ENCODE measurements around the gene FCHSD2. TPM values are rescaled to one million over a fixed set of nuclear protein-coding genes. Genes with fewer than 3 reads are reported as not detected.
"Not testable (repeated sequence)": the region's sequence is repeated elsewhere in the genome, so short reads cannot be mapped to it uniquely, and the experiment has no call there.

FCHSD2 gene
- total RNA-seq, 6 donors from 2014 or later, result 22.5 to 55.6 (median 42.7) TPM

DNA sequence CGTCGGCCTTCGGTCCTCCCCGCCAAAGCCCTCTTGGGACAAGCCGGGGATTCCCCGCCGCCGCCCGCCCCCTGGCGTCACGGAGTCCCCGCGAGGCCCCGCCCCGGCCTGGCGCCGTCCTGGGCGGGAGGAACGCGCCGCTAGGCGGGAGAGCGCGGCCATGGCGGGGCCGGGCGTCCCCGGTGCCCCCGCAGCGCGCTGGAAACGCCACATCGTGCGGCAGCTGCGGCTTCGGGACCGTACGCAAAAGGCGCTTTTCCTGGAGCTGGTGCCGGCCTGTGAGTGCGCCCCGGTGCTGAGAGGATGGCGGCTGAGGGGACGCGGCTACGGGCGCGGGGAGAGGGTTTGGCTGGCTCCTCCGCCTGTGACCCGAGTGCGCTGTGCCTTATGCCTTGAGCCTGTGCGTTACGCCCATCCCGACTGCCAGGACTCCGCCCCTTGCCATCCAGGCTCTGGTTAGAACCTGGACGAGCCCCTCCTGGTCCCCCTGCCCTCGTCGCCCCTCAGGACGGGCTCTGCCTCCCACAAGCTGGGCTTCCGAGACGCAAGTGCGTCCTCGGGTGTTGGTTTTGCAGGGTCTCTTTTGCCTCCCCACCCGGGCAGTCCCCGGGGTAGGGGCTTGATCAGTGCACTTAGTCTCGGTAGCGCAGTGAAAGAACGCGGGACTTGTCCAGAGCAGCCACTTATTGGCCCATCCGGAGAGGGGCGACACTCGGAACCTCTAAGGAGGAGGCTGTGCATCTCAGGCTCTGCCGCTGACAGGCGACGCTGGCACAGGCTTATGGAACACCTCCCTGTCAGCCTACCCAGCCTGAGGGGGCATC lies 327.6 kb downstream of the FCHSD2 start, which contains the start of gene ATG16L2:
Gene ATG16L2, plus strand, starts transcription at position 126 of the 824 bp plus-strand sequence. Its CDS starts 35 bp downstream, at position 161.
- TF ChIP-seq POLR2AphosphoS5 (IDR thresholded peaks at IDR 0.05), result peak; percentile 72 to 81
- TF ChIP-seq CTCF (IDR thresholded peaks at IDR 0.05), result peak; percentile 27 to 83 (median 68)
- TF ChIP-seq POLR2A (IDR thresholded peaks at IDR 0.05), result peak in 3 of 4 donors; percentile 74 to 96 (median 86)
- no peak for TF ChIP-seq EP300 (IDR thresholded peaks at IDR 0.05)
- Histone ChIP-seq H3K4me1 (peaks cover 30 to 61% (median 48%) of the 10 kb centered on the region in 4 donors), H3K4me3 (peak within 1 kb of the TSS; percentile 74 to 88 (median 82)), H3K27ac (peak within 1 kb of the TSS; percentile 96 to 98 (median 97)), H3K27me3 (no peaks in the 10 kb centered on the region), H3K9me3 (no peaks in the 10 kb centered on the region), H3K36me3 (peaks cover 5 to 27% (median 17%) of the 10 kb centered on the region in 4 donors)
- 0 to 1% methylated on average over 11 to 33 of the region's 75 CpGs for WGBS, 2 donors
- peak; percentile 94 to 97 for ATAC-seq (ENCODE audit: low FRiP score in 2 of 2)
- peak; percentile 87 to 99 for DNase-seq

DNA sequence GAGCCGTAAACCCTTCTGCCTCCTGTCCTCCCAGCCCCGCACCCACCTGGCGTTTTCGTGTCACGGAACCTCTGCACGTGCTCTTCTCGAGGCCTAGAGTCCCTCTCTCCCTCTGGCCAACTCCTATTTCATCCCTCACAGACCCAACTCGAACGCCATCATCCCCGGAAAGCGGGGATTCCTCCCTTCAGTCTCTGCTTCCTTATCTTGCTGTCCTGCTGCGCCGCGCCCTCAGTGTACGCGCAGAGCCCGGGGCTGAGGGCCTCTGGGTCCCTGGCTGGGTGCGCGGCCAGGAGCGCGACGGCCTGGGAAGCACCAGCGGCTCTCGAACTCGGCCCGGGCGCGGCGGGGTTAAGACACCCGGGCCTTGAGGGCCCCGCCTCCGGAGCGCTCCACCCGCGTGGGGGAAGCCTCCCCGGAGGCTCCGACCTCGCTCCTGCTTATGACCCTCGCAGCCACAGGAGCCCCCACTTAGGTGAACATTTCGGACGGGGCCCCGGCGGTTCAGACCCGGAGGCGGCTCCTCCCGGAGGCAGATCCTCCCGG lies 328.3 kb downstream of the FCHSD2 start:
- ATAC-seq (ENCODE audit: low FRiP score in 2 of 2) (peak; percentile 90 to 91), DNase-seq (peak; percentile 88 to 97)
- H3K27me3 ChIP-seq, result no peaks in the 10 kb centered on the region
- peak overlapping the region; percentile 96 to 98 (median 97) for H3K27ac ChIP-seq
- peaks cover 30 to 62% (median 54%) of the 10 kb centered on the region in 4 donors for H3K4me1 ChIP-seq
- H3K36me3 ChIP-seq, result peaks cover 0 to 24% (median 12%) of the 10 kb centered on the region in 4 donors
- 0 to 1% methylated on average over 30 to 35 of the region's 47 CpGs for WGBS, 2 donors
- TF ChIP-seq POLR2A (IDR thresholded peaks at IDR 0.05) (peak in 1 of 4 donors; percentile 10), EP300 (IDR thresholded peaks at IDR 0.05) (peak in 1 of 4 donors; percentile 3), CTCF (IDR thresholded peaks at IDR 0.05) (no peak), POLR2AphosphoS5 (IDR thresholded peaks at IDR 0.05) (peak; percentile 31 to 60)
- peak overlapping the region; percentile 74 to 88 (median 82) for H3K4me3 ChIP-seq
- H3K9me3 ChIP-seq, result no peaks in the 10 kb centered on the region

DNA sequence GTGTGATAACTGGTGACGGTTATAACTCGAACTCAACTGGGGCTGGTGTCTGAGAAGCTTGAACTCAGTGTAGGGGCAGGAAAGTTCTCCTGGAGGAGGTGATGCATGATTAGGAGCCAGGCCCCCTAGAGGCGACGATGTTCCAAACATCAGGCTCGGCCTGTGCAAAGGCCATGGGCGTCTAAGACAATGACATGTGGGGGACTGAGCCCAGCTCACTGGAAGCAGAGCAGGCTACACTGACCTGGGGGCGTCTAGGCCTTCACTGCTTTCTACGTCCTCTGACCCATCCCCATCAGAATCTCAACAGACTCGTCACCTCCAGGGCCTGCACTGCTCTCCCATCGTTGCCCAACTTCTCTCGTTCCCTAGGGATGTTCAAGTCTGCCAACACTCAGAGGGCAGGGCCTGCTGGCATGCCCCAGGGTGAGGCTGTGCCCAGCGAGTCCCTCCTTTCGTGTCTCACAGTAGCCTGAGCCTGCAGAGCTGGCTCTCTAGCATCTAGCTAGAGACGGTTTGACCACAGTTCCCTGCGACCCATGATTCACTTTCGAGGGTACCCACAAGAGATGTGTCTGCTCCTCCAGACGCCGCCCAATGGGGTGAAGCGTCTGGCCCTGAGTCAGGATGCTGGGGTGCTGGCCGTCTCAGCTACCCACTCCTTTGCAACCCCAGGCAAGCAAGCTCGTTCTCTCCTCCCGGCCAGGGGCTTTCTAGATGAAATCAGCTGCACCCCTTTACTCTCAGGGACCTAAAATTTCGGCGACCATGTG lies 329.0 kb downstream of the FCHSD2 start:
- Histone ChIP-seq H3K27me3 (no peaks in the 10 kb centered on the region), H3K4me1 (peaks cover 30 to 68% (median 56%) of the 10 kb centered on the region in 4 donors), H3K36me3 (peaks cover 0 to 17% (median 8%) of the 10 kb centered on the region in 4 donors), H3K4me3 (peak overlapping the region; percentile 74 to 88 (median 82)), H3K9me3 (no peaks in the 10 kb centered on the region), H3K27ac (peak overlapping the region; percentile 96 to 98 (median 97))
- DNase-seq, result peak in 1 of 2 donors; percentile 75
- 8 to 21% methylated on average over 6 to 22 of the region's 24 CpGs for WGBS, 2 donors
- ATAC-seq (ENCODE audit: low FRiP score in 2 of 2), result peak; percentile 2 to 38
- TF ChIP-seq CTCF (IDR thresholded peaks at IDR 0.05), result peak in 5 of 6 experiments; percentile 44 to 71 (median 62)
- peak in 1 of 2 donors; percentile 28 for TF ChIP-seq POLR2AphosphoS5 (IDR thresholded peaks at IDR 0.05)
- TF ChIP-seq EP300 (IDR thresholded peaks at IDR 0.05), result no peak
- peak in 1 of 4 donors; percentile 43 for TF ChIP-seq POLR2A (IDR thresholded peaks at IDR 0.05)

GRCh38 chr11:72812604-72812966 lies 329.5 kb downstream of the FCHSD2 start:
- peak overlapping the region; percentile 96 to 98 (median 97) for H3K27ac ChIP-seq
- DNase-seq (no peak), ATAC-seq (ENCODE audit: low FRiP score in 2 of 2) (no peak)
- H3K27me3 ChIP-seq, result no peaks in the 10 kb centered on the region
- H3K9me3 ChIP-seq, result no peaks in the 10 kb centered on the region
- H3K36me3 ChIP-seq, result peaks cover 0 to 12% (median 3%) of the 10 kb centered on the region in 4 donors
- H3K4me3 ChIP-seq, result peak overlapping the region in 3 of 4 donors; percentile 74 to 88 (median 79)
- H3K4me1 ChIP-seq, result peaks cover 30 to 71% (median 57%) of the 10 kb centered on the region in 4 donors
- WGBS, 2 donors, result 32 to 37% methylated on average over 3 to 4 of the region's 4 CpGs
- TF ChIP-seq CTCF (IDR thresholded peaks at IDR 0.05) (no peak), EP300 (IDR thresholded peaks at IDR 0.05) (no peak), POLR2A (IDR thresholded peaks at IDR 0.05) (no peak), POLR2AphosphoS5 (IDR thresholded peaks at IDR 0.05) (no peak)

- WGBS, 2 donors, result 90 to 93% methylated on average over 10 of the region's 10 CpGs
- DNase-seq, result not testable (repeated sequence)
- peaks cover 30 to 70% (median 62%) of the 10 kb centered on the region in 4 donors for H3K4me1 ChIP-seq
These were observed 330.4 kb downstream of the FCHSD2 start for GRCh38 chr11:72811686-72812085.

More at GRCh38 chr11:72811686-72812085, 330.4 kb downstream of the FCHSD2 start:
- not testable (repeated sequence) for H3K27me3 ChIP-seq; H3K36me3 ChIP-seq; H3K9me3 ChIP-seq; ATAC-seq (ENCODE audit: low FRiP score in 2 of 2)
- peak overlapping the region in 2 of 4 donors; percentile 97 to 98 for H3K27ac ChIP-seq
- H3K4me3 ChIP-seq, result peak overlapping the region in 1 of 4 donors; percentile 74

All from upper lobe of left lung (tissue), 6 donors.